Left ventricle myocardium inferior (tissue), 1 donor: ENCODE data around the gene COG7. TPM values are rescaled to one million over a fixed set of nuclear protein-coding genes. Genes with fewer than 3 reads are reported as not detected.

Experiments
- DNase-seq: peaks from one replicate; pipeline ENCODE4 v3.0.0-alpha.2; 2020
- H3K27ac ChIP-seq: fragments of 200-600 bp; replicated peaks from 2 replicates; pipeline ENCODE4 v1.8.0; 2021
- H3K27me3 ChIP-seq: fragments of 200-600 bp; 2 replicates; pipeline ENCODE4 v1.8.0; 2021; ENCODE audit warnings: low read depth
- H3K36me3 ChIP-seq: fragments of 200-600 bp; 2 replicates; pipeline ENCODE4 v1.8.0; 2021
- H3K4me1 ChIP-seq: fragments of 200-600 bp; 2 replicates; pipeline ENCODE4 v1.8.0; 2021
- H3K4me3 ChIP-seq: fragments of 200-600 bp; 2 replicates; pipeline ENCODE4 v1.8.0; 2021; ENCODE audit warnings: mild to moderate bottlenecking, moderate library complexity
- H3K9me3 ChIP-seq: fragments of 200-600 bp; replicated peaks from 2 replicates; pipeline ENCODE4 v1.8.0; 2021
- intact Hi-C: fragments of 100-400 bp; cut with micrococcal nuclease; formaldehyde crosslinking; loops from one replicate; pipeline ENCODE4 v1.11.0; 2022
- total RNA-seq: library from RNA; stranded (reverse); fragmentation: NEBNext Ultra II Directional; extraction: Animal tissue kit (Norgen Biotek cat#: 25700); gene quantifications from one replicate; pipeline ENCODE4 v1.2.1, GENCODE V29; 2021
- TF ChIP-seq, protein P1 (sequence below): fragments of 200-600 bp; IDR thresholded peaks from 2 replicates; pipeline ENCODE4 v1.8.0; 2021; ENCODE audit warnings: antibody characterized with exemption, mild to moderate bottlenecking, borderline replicate concordance
- donor health status: DM: no; HTN: yes; CAD: no; lungs with severe emphysema.

Gene COG7
- total RNA-seq, 1 donor from 2014 or later: 11.7 TPM

DNA sequence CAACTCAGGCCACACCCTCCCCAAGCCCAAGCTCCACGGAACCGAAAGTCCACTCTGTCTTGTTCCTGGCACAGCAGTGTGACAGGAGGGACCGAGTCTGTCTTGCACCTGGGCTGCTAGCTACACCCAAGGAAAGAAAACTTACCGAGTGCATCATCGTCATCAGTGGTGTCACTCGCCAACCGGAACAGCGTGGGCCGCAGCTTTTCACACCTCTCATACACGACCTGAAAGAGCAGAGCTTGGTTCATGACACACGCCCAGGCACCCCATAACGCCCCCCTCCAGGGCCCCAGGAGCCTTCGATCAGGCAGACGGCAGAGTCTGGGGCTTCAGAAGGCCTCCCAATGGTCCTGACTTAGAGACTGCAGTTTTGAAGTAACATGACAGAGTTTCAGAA, 29.8 kb upstream of the COG7 start:
- DNase-seq: no peak
- Histone ChIP-seq H3K27ac (no peak overlapping the region), H3K36me3 (peaks cover 94% of the 10 kb centered on the region), H3K27me3 (no peaks in the 10 kb centered on the region), H3K4me3 (no peak overlapping the region), H3K9me3 (no peaks in the 10 kb centered on the region), H3K4me1 (peaks cover 12% of the 10 kb centered on the region)
- intact Hi-C loops: no loop called here
- TF ChIP-seq, protein P1, sequence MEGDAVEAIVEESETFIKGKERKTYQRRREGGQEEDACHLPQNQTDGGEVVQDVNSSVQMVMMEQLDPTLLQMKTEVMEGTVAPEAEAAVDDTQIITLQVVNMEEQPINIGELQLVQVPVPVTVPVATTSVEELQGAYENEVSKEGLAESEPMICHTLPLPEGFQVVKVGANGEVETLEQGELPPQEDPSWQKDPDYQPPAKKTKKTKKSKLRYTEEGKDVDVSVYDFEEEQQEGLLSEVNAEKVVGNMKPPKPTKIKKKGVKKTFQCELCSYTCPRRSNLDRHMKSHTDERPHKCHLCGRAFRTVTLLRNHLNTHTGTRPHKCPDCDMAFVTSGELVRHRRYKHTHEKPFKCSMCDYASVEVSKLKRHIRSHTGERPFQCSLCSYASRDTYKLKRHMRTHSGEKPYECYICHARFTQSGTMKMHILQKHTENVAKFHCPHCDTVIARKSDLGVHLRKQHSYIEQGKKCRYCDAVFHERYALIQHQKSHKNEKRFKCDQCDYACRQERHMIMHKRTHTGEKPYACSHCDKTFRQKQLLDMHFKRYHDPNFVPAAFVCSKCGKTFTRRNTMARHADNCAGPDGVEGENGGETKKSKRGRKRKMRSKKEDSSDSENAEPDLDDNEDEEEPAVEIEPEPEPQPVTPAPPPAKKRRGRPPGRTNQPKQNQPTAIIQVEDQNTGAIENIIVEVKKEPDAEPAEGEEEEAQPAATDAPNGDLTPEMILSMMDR: no peak

DNA sequence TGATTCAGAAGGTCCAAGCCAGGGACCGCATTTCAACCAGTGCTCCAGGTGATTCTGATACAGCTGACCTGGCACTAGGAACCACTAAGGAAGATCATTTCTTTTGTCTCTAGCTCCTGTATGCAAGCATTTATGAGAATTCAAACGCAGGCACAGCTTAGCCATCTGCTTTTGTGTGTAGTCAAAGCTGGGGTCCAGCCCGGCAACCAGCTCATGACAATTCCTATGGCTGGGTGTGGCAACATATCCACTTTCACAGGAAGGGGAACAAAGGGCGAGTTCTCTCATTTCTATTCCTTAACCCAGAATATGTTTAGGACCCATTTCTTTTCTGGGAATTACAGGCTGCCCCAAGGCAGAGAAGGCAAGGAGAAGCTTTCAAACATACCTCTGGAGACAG, 27.3 kb upstream of the COG7 start:
- H3K27me3 ChIP-seq: no peaks in the 10 kb centered on the region
- H3K36me3 ChIP-seq: peaks cover 94% of the 10 kb centered on the region
- DNase-seq: no peak
- H3K4me3 ChIP-seq: no peak overlapping the region
- TF ChIP-seq, protein P1: no peak
- no peaks in the 10 kb centered on the region for H3K9me3 ChIP-seq
- intact Hi-C loops: no loop called here
- no peak overlapping the region for H3K27ac ChIP-seq
- H3K4me1 ChIP-seq: peaks cover 9% of the 10 kb centered on the region

DNA sequence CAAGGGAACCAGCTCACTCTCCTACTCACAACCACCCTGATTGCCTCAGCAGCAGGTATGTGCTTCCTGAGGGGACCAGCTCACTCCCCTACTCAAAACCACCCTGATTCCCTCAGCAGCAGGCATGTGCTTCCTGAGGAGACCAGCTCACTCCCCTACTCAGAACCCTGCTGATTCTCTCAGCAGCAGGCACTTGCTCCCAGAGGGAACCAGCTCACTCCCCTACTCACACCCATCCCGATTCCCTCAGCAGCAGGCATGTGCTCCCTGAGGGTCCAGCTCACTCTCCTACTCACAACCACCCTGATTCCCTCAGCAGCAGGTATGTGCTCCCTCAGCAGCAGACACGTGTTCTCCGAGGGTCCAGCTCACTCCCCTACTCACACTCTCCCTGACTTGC, 26.1 kb upstream of the COG7 start:
- TF ChIP-seq, protein P1: no peak
- H3K27me3 ChIP-seq: no peaks in the 10 kb centered on the region
- DNase-seq: no peak
- H3K36me3 ChIP-seq: peaks cover 96% of the 10 kb centered on the region
- no peak overlapping the region for H3K4me3 ChIP-seq
- intact Hi-C loops: no loop called here
- H3K9me3 ChIP-seq: no peaks in the 10 kb centered on the region
- no peaks in the 10 kb centered on the region for H3K4me1 ChIP-seq
- H3K27ac ChIP-seq: no peak overlapping the region

DNA sequence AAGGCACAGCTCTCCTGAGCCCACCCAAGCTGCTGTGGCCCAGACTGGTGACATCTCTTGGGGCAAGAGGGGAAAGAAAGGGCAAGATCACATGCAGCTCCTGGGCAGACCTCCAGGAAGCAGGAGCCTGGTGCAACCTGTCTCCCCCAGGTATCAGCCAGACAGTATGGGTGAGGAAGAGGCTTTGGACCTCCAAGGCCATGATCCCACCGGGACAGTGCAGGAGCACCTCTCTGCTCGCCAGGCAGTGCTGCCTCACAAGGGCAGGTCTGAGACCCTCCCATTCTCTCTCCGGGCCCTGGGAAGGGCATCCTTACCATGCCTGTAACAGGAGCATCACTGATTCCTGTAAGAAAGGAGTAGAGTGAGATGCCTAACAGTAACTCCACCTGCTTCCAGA, 25.6 kb upstream of the COG7 start:
- Histone ChIP-seq H3K27ac (no peak overlapping the region), H3K4me1 (no peaks in the 10 kb centered on the region), H3K9me3 (no peaks in the 10 kb centered on the region), H3K27me3 (no peaks in the 10 kb centered on the region), H3K4me3 (no peak overlapping the region), H3K36me3 (peaks cover 99% of the 10 kb centered on the region)
- DNase-seq: no peak
- TF ChIP-seq, protein P1: no peak
- intact Hi-C loops: no loop called here

DNA sequence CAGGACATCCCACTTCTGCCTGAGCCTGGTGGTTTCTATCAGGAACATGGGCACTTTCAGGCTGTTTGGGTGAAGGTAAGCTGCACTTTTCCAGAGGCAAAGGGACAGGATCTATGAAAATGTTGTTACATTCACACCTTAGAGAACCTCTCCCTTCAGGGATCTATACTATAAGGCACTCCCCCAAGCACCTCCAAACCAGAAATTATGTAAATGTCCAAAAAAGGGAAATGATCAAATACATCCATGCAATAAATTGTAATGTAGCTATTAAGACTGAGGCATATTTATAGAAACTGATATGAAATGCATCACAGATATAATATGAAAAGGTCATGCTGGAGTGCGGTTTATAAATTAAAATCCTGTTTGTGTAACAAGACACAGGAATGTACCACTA, 23.3 kb upstream of the COG7 start:
- no peak for DNase-seq
- TF ChIP-seq, protein P1: no peak
- intact Hi-C loops: no loop called here
- Histone ChIP-seq H3K4me1 (no peaks in the 10 kb centered on the region), H3K4me3 (no peak overlapping the region), H3K27me3 (no peaks in the 10 kb centered on the region), H3K36me3 (peaks cover 95% of the 10 kb centered on the region), H3K27ac (no peak overlapping the region), H3K9me3 (no peaks in the 10 kb centered on the region)

DNA sequence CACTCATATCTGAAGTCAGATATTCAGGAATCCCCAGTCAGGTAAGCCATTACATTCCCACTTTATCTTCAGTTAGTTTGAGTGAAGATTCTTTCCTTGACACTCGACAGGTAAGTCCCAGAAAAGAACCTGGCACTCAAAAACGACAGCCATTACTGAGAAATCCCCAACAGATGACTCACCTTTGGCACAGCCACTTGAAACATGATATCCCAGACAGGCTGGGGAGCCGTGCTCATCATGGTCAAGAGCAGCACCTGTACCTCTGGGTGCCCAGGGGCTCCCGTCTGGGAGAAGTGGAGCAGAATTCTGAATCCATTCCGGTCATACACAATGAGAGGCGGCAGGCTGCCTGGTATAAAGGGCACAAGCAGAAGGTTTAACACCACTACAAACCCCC, 16.8 kb upstream of the COG7 start:
- Histone ChIP-seq H3K27me3 (no peaks in the 10 kb centered on the region), H3K36me3 (peaks cover 77% of the 10 kb centered on the region), H3K4me1 (peaks cover 4% of the 10 kb centered on the region), H3K4me3 (no peak overlapping the region), H3K9me3 (no peaks in the 10 kb centered on the region), H3K27ac (no peak overlapping the region)
- TF ChIP-seq, protein P1: no peak
- intact Hi-C loops: no loop called here
- no peak for DNase-seq
